22Rv1 (cell line): ENCODE data around the gene HMGN4.
A peak's percentile ranks its signal among the peaks of the same experiment; 100 is the strongest.

Experiments
- H3K27ac ChIP-seq: fragments of 450-650 bp; 2 replicates; pipeline ENCODE4 v1.5.1; 2017
- ZFX ChIP-seq: fragments of 450-650 bp; IDR thresholded peaks from 2 replicates; pipeline ENCODE4 v1.6.1; 2017; ENCODE audit warnings: antibody characterized with exemption, borderline replicate concordance
- TF ChIP-seq, protein P1 (sequence below): fragments of 450-650 bp; IDR thresholded peaks from 2 replicates; pipeline ENCODE4 v1.5.1; 2017; ENCODE audit warnings: mild to moderate bottlenecking

The HMGN4 gene

DNA sequence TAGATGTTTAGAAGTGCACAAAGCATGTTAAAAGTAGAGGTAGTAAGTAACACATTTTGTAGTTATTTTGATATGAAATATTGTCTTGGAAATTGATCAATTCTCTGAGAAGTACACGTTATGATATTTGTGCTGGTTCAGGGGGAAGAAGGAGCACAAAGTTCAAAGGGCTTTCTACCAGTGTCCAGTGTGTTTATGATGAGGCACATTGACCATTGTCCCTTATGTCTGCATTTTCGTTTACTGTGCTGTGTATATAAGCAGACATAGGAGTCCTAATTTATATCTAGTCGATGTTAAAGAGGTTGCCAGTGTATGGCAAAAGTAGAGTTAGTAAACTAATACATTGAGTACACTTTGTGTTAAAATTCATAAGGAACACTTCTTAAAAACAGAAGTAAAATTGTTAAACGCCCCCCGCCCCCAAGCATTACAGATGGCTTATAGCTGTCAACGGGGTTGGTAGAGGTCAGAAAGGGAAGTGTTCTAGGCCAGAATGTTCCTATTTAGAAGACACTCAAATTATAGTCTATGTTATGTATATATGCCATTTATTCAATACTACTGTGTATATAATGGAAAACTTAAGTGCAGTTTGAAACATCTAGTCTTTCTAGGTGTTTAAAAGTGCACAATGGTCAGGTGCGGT, 13.3 kb upstream of the HMGN4 start:
- TF ChIP-seq, protein P1, sequence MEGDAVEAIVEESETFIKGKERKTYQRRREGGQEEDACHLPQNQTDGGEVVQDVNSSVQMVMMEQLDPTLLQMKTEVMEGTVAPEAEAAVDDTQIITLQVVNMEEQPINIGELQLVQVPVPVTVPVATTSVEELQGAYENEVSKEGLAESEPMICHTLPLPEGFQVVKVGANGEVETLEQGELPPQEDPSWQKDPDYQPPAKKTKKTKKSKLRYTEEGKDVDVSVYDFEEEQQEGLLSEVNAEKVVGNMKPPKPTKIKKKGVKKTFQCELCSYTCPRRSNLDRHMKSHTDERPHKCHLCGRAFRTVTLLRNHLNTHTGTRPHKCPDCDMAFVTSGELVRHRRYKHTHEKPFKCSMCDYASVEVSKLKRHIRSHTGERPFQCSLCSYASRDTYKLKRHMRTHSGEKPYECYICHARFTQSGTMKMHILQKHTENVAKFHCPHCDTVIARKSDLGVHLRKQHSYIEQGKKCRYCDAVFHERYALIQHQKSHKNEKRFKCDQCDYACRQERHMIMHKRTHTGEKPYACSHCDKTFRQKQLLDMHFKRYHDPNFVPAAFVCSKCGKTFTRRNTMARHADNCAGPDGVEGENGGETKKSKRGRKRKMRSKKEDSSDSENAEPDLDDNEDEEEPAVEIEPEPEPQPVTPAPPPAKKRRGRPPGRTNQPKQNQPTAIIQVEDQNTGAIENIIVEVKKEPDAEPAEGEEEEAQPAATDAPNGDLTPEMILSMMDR = no peak
- TF ChIP-seq ZFX = no peak
- H3K27ac ChIP-seq = no peak overlapping the region

DNA sequence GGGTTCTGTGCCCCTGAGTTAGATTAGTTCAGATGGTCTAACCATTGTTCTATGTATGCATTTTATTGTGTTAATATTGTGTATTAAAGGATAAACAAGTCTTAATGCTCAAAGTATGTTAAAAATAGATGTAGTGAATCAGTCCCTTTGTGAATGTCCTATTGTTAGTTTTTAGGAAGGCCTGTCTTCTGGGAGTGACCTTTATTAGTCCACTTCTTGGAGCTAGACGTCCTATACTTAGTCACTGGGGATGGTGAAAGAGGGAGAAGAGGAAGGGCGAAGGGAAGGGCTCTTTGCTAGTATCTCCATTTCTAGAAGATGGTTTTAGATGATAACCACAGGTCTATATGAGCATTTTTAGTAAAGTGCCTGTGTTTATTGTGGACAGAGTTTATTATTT, 12.3 kb upstream of the HMGN4 start:
- TF ChIP-seq, protein P1 = no peak
- no peak for TF ChIP-seq ZFX

GRCh38 chr6:26526928-26527327, 11.2 kb upstream of the HMGN4 start:
- H3K27ac ChIP-seq = no peak overlapping the region
- TF ChIP-seq ZFX = no peak
- TF ChIP-seq, protein P1 = no peak

More for the DNA sequence above, 12.3 kb upstream of the HMGN4 start:
- H3K27ac ChIP-seq = no peak overlapping the region

- H3K27ac ChIP-seq = no peak overlapping the region
- TF ChIP-seq, protein P1 = no peak
- TF ChIP-seq ZFX = no peak
Measured at GRCh38 chr6:26530203-26530602, 8.0 kb upstream of the HMGN4 start.

- peak overlapping the region; percentile 79; the same call in 1 of the 2 replicates for H3K27ac ChIP-seq
- no peak for TF ChIP-seq ZFX
- TF ChIP-seq, protein P1 = no peak
Measured at GRCh38 chr6:26531897-26532296, 6.3 kb upstream of the HMGN4 start.

GRCh38 chr6:26532699-26533531, 5.3 kb upstream of the HMGN4 start:
- TF ChIP-seq ZFX = no peak
- TF ChIP-seq, protein P1 = no peak

GRCh38 chr6:26533532-26533931, 4.6 kb upstream of the HMGN4 start:
- peak overlapping the region; percentile 79 for H3K27ac ChIP-seq
- TF ChIP-seq ZFX = no peak
- TF ChIP-seq, protein P1 = no peak

More at GRCh38 chr6:26532699-26533531, 5.3 kb upstream of the HMGN4 start:
- H3K27ac ChIP-seq = peak overlapping the region; percentile 79
